HG03442 (cell line): ENCODE measurements around the gene RPUSD1.

Experiments
- ATAC-seq: cut with Tn5 transposase; IDR thresholded peaks from one replicate; pipeline ENCODE4 v1.9.1; 2021; ENCODE audit warnings: mild to moderate bottlenecking, moderate library complexity; ENCODE audit not compliant: unreplicated experiment

The RPUSD1 gene

GRCh38 chr16:799948-800833 is 12.0 kb upstream of the RPUSD1 start, which contains the start of gene GNG13:
GNG13 (minus strand) TSS chr16:800734; CDS start chr16:799077, 1,657 bp downstream.
- no peak for ATAC-seq

- ATAC-seq, result no peak
Measured at GRCh38 chr16:799111-799947, 11.1 kb upstream of the RPUSD1 start.

- ATAC-seq, result no peak
Measured at GRCh38 chr16:798666-799065, 10.5 kb upstream of the RPUSD1 start.

- no peak for ATAC-seq
Measured at GRCh38 chr16:797686-798085, 9.5 kb upstream of the RPUSD1 start.

GRCh38 chr16:797120-797420 is 8.9 kb upstream of the RPUSD1 start:
- no peak for ATAC-seq

GRCh38 chr16:796296-797119 is 8.3 kb upstream of the RPUSD1 start:
- ATAC-seq, result no peak

GRCh38 chr16:795580-796229 is 7.5 kb upstream of the RPUSD1 start:
- ATAC-seq, result no peak

GRCh38 chr16:794853-795466 is 6.8 kb upstream of the RPUSD1 start:
- no peak for ATAC-seq

GRCh38 chr16:794091-794822 is 6.1 kb upstream of the RPUSD1 start:
- ATAC-seq, result no peak

- no peak for ATAC-seq
Measured at GRCh38 chr16:793414-793813, 5.2 kb upstream of the RPUSD1 start.

GRCh38 chr16:792221-792995 is 4.2 kb upstream of the RPUSD1 start:
- no peak for ATAC-seq

- no peak for ATAC-seq
Measured at GRCh38 chr16:791131-791530, 3.0 kb upstream of the RPUSD1 start.

GRCh38 chr16:790086-790485 is 1.9 kb upstream of the RPUSD1 start:
- ATAC-seq, result no peak

- no peak for ATAC-seq
Measured at GRCh38 chr16:789191-789850, 1.1 kb upstream of the RPUSD1 start.

GRCh38 chr16:788399-789126 is 382 bp upstream of the RPUSD1 start, which contains the start of gene CHTF18:
CHTF18 (plus strand) TSS chr16:788620; CDS start chr16:788685, 65 bp downstream.
- ATAC-seq, result peak; percentile 68

GRCh38 chr16:787321-787966 is 737 bp downstream of the RPUSD1 start:
- no peak for ATAC-seq
